DND-41 (cell line): ENCODE results near the gene AGO3.
A peak's percentile ranks its signal among the peaks of the same experiment; 100 is the strongest.

Experiments
- ATAC-seq: fragments of 200-7000 bp; cut with Tn5 transposase; 3 replicates; pipeline ENCODE4 v1.9.1; 2021; ENCODE audit warnings: low read depth; ENCODE audit not compliant: insufficient read depth
- DNase-seq: peaks from one replicate; pipeline ENCODE4 v3.0.0-alpha.2; 2020
- H2AFZ ChIP-seq: 2 replicates; pipeline ENCODE4 v1.6.0; 2012; ENCODE audit warnings: low read depth, low read length
- H3K27ac ChIP-seq: 2 replicates; pipeline ENCODE4 v1.5.1; 2012; ENCODE audit warnings: low read length, inconsistent platforms
- H3K27me3 ChIP-seq: fragments of 200-600 bp; sonication (generic); 2 replicates; pipeline ENCODE4 v1.6.0; 2012; ENCODE audit warnings: low read length, mild to moderate bottlenecking, inconsistent platforms; ENCODE audit not compliant: insufficient read depth, poor library complexity
- H3K36me3 ChIP-seq: 2 replicates; pipeline ENCODE4 v1.5.1; 2012; ENCODE audit warnings: low read length, inconsistent platforms; ENCODE audit not compliant: insufficient read depth
- H3K4me1 ChIP-seq: 2 replicates; pipeline ENCODE4 v1.5.1; 2012; ENCODE audit warnings: mild to moderate bottlenecking, low read length; ENCODE audit not compliant: insufficient read depth
- H3K4me2 ChIP-seq: 2 replicates; pipeline ENCODE4 v1.6.0; 2012; ENCODE audit warnings: mild to moderate bottlenecking, moderate library complexity, low read length, inconsistent platforms; ENCODE audit not compliant: insufficient read depth
- H3K4me3 ChIP-seq, 2 experiments: fragments of 200-600 bp in 1 of 2; shearing (Covaris generic) in 1 of 2; 2 replicates each; pipeline ENCODE4 v1.5.1; 2012 to 2016; ENCODE audit warnings: inconsistent platforms in 2 of 2, low read length in 2 of 2, mild to moderate bottlenecking in 2 of 2, low read depth in 1 of 2, moderate library complexity in 1 of 2
- H3K79me2 ChIP-seq: 2 replicates; pipeline ENCODE4 v1.6.0; 2012; ENCODE audit warnings: low read length, inconsistent platforms; ENCODE audit not compliant: insufficient read depth
- H3K9ac ChIP-seq: 2 replicates; pipeline ENCODE4 v1.6.0; 2012; ENCODE audit warnings: low read depth, mild to moderate bottlenecking, inconsistent platforms, low read length, moderate library complexity
- H3K9me3 ChIP-seq: 2 replicates; pipeline ENCODE4 v1.5.1; 2012; ENCODE audit warnings: low read length, moderate library complexity, mild to moderate bottlenecking, inconsistent platforms; ENCODE audit not compliant: insufficient read depth, severe bottlenecking
- H4K20me1 ChIP-seq: 2 replicates; pipeline ENCODE4 v1.6.0; 2012; ENCODE audit warnings: low read length; ENCODE audit not compliant: insufficient read depth
- CTCF ChIP-seq: IDR thresholded peaks from 2 replicates; pipeline ENCODE4 v1.5.1; 2012; ENCODE audit warnings: borderline replicate concordance, low read length, moderate library complexity, mild to moderate bottlenecking; ENCODE audit not compliant: poor library complexity, severe bottlenecking; ENCODE audit errors: extremely low read depth
- EZH2 ChIP-seq: IDR thresholded peaks from 3 replicates; pipeline ENCODE4 v1.6.1; 2012; ENCODE audit warnings: borderline replicate concordance, low read depth, mild to moderate bottlenecking, moderate library complexity, low read length, inconsistent platforms; ENCODE audit not compliant: severe bottlenecking

The AGO3 gene

GRCh38 chr1:35930593-35931445 lies at the start of gene AGO3:
Gene AGO3, plus strand, starts transcription at chr1:35931105. Its CDS starts 322 bp downstream, at chr1:35931427.
- Histone ChIP-seq H3K4me1 (peaks cover 34% of the 10 kb centered on the region), H3K79me2 (peaks cover 56% of the 10 kb centered on the region), H3K36me3 (no peaks in the 10 kb centered on the region; the same call in 1 of the 2 replicates), H3K4me2 (peak within 1 kb of the TSS; percentile 74), H3K27ac (peak within 1 kb of the TSS; percentile 79), H2AFZ (peak within 1 kb of the TSS; percentile 94), H3K27me3 (no peaks in the 10 kb centered on the region), H3K4me3 (peak within 1 kb of the TSS; percentile 77 to 90), H3K9ac (peak within 1 kb of the TSS; percentile 83), H3K9me3 (no peaks in the 10 kb centered on the region), H4K20me1 (no peaks in the 10 kb centered on the region; the same call in 1 of the 2 replicates)
- TF ChIP-seq CTCF (no peak), EZH2 (no peak)
- ATAC-seq, result peak; percentile 88
- DNase-seq, result peak; percentile 87

- H3K79me2 ChIP-seq, result peaks cover 38% of the 10 kb centered on the region
- H3K9ac ChIP-seq, result no peak overlapping the region
- H3K27ac ChIP-seq, result no peak overlapping the region
- peaks cover 37% of the 10 kb centered on the region for H3K4me1 ChIP-seq
- H3K36me3 ChIP-seq, result peaks cover 6% of the 10 kb centered on the region; the same call in 1 of the 2 replicates
- no peak for ATAC-seq
- no peak overlapping the region for H2AFZ ChIP-seq
- no peak for TF ChIP-seq CTCF
- TF ChIP-seq EZH2, result no peak
- peaks cover 24% of the 10 kb centered on the region for H4K20me1 ChIP-seq
- H3K9me3 ChIP-seq, result no peaks in the 10 kb centered on the region
- H3K27me3 ChIP-seq, result no peaks in the 10 kb centered on the region
- no peak overlapping the region for H3K4me2 ChIP-seq
- no peak for DNase-seq
- H3K4me3 ChIP-seq, result no peak overlapping the region
Observed at GRCh38 chr1:35881850-35882273, 49.0 kb upstream of the AGO3 start.

GRCh38 chr1:35882586-35882944 lies 48.3 kb upstream of the AGO3 start:
- H3K36me3 ChIP-seq, result peaks cover 6% of the 10 kb centered on the region; the same call in 1 of the 2 replicates
- no peaks in the 10 kb centered on the region for H3K27me3 ChIP-seq
- H2AFZ ChIP-seq, result peak overlapping the region; percentile 78
- H3K4me3 ChIP-seq, result peak overlapping the region in 1 of 2 experiments; percentile 91; a peak in 2 of 4 replicates
- peaks cover 37% of the 10 kb centered on the region for H3K4me1 ChIP-seq
- H3K4me2 ChIP-seq, result peak overlapping the region; percentile 62
- H4K20me1 ChIP-seq, result peaks cover 31% of the 10 kb centered on the region
- H3K9me3 ChIP-seq, result no peaks in the 10 kb centered on the region
- H3K27ac ChIP-seq, result 0 out of 2 replicates have a peak overlapping the region, but pooled peaks have one; percentile 34
- DNase-seq, result no peak
- ATAC-seq, result no peak
- H3K9ac ChIP-seq, result peak overlapping the region; percentile 91; the same call in 1 of the 2 replicates
- TF ChIP-seq EZH2 (no peak), CTCF (no peak)
- H3K79me2 ChIP-seq, result peaks cover 45% of the 10 kb centered on the region
